Measurements from ENCODE around the gene FANK1. TPM values are rescaled to one million over a fixed set of nuclear protein-coding genes. Genes with fewer than 3 reads are reported as not detected.

The FANK1 gene
- total RNA-seq, 1 donor from 2014 or later: 11.0 TPM

GRCh38 chr10:126016156-126016805, 119.9 kb downstream of the FANK1 start:
- Mint-ChIP-seq H3K36me3 (peaks cover 8% of the 10 kb centered on the region), H3K27ac (no peak overlapping the region), H3K9me3 (peaks cover 6% of the 10 kb centered on the region), H3K4me1 (peaks cover 17% of the 10 kb centered on the region), H3K27me3 (ENCODE audit: low read depth) (no peaks in the 10 kb centered on the region), H3K4me3 (no peak overlapping the region)
- DNase-seq (ENCODE audit: low spot score in 2 of 2, unreplicated experiment in 2 of 2): no peak
- no peak for TF ChIP-seq CTCF (IDR thresholded peaks at IDR 0.05; ENCODE audit: unreplicated experiment)

DNA sequence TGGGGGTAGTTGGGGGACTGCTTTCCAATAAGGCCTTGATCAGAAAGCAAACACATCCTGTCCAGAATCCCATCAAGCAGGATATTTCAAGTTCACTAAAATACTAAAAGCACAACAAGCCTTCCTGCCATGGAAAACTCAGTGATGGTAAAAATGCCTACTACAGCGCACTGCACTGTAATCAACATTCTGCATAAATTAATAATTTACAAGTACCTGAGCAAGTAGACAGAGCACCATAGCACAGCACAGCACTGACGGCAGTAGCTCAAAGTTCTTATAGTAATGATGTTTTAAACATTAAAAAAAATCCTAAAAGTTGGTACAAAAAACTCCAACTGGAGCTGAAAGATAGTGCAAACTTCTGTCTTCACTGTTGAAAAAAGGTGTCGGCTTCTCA, 120.5 kb downstream of the FANK1 start:
- no peak for DNase-seq (ENCODE audit: low spot score in 2 of 2, unreplicated experiment in 2 of 2)
- Mint-ChIP-seq H3K27ac (no peak overlapping the region), H3K4me1 (peaks cover 17% of the 10 kb centered on the region), H3K9me3 (peaks cover 6% of the 10 kb centered on the region), H3K4me3 (no peak overlapping the region), H3K36me3 (peaks cover 8% of the 10 kb centered on the region), H3K27me3 (ENCODE audit: low read depth) (no peaks in the 10 kb centered on the region)
- TF ChIP-seq CTCF (IDR thresholded peaks at IDR 0.05; ENCODE audit: unreplicated experiment): no peak

GRCh38 chr10:126017961-126018560, 121.7 kb downstream of the FANK1 start:
- H3K4me1 Mint-ChIP-seq: peaks cover 17% of the 10 kb centered on the region
- DNase-seq (ENCODE audit: low spot score in 2 of 2, unreplicated experiment in 2 of 2): no peak
- peaks cover 5% of the 10 kb centered on the region for H3K36me3 Mint-ChIP-seq
- H3K9me3 Mint-ChIP-seq: peaks cover 6% of the 10 kb centered on the region
- no peaks in the 10 kb centered on the region for H3K27me3 Mint-ChIP-seq (ENCODE audit: low read depth)
- H3K4me3 Mint-ChIP-seq: no peak overlapping the region
- peak overlapping the region; percentile 54 for H3K27ac Mint-ChIP-seq
- TF ChIP-seq CTCF (IDR thresholded peaks at IDR 0.05; ENCODE audit: unreplicated experiment): no peak

DNA sequence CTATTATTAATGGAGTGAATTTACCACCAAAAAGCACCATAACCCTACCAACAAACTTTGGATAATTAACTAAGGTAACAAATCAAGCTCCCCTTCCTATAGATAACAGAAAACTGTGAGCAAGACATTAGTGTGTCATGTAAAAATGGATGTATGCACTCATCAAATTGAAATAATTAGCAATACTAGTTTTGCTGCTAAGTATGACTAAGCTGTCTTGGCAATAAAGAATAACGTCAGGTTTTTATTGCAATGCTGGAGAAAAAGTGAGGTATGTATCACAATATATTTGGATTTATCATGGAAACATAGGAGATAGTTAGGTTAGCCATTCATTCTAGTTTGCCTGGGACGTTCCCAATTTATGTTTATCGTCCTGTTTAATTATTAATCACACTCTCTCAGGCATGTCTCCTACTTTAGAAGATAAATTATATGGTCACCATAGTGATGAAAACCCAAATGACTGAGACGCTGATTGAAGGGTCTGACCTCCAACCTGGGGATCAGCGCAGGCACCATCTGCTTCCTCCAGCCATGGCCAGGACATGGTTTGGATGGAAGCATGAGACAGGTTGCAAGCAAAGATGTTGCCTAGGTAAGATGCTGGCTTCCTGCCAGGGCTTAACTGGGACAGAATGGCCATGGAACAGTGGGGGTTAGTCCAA, 125.6 kb downstream of the FANK1 start:
- no peak for DNase-seq (ENCODE audit: low spot score in 2 of 2, unreplicated experiment in 2 of 2)
- TF ChIP-seq CTCF (IDR thresholded peaks at IDR 0.05; ENCODE audit: unreplicated experiment): no peak
- H3K4me3 Mint-ChIP-seq: no peak overlapping the region
- peaks cover 14% of the 10 kb centered on the region for H3K4me1 Mint-ChIP-seq
- peaks cover 36% of the 10 kb centered on the region for H3K9me3 Mint-ChIP-seq
- peaks cover 8% of the 10 kb centered on the region for H3K36me3 Mint-ChIP-seq
- no peaks in the 10 kb centered on the region for H3K27me3 Mint-ChIP-seq (ENCODE audit: low read depth)
- H3K27ac Mint-ChIP-seq: no peak overlapping the region

GRCh38 chr10:126022841-126023240, 126.5 kb downstream of the FANK1 start:
- H3K9me3 Mint-ChIP-seq: peaks cover 43% of the 10 kb centered on the region
- peaks cover 5% of the 10 kb centered on the region for H3K4me1 Mint-ChIP-seq
- no peak for DNase-seq (ENCODE audit: low spot score in 2 of 2, unreplicated experiment in 2 of 2)
- no peak overlapping the region for H3K4me3 Mint-ChIP-seq
- no peak overlapping the region for H3K27ac Mint-ChIP-seq
- H3K27me3 Mint-ChIP-seq (ENCODE audit: low read depth): no peaks in the 10 kb centered on the region
- peaks cover 12% of the 10 kb centered on the region for H3K36me3 Mint-ChIP-seq
- TF ChIP-seq CTCF (IDR thresholded peaks at IDR 0.05; ENCODE audit: unreplicated experiment): no peak

All from mesothelial cell of epicardium (in vitro differentiated cells).